ENCODE data around the gene SOCS3.
"Not testable (repeated sequence)": the region's sequence is repeated elsewhere in the genome, so short reads cannot be mapped to it uniquely, and the experiment has no call there.

Gene SOCS3

GRCh38 chr17:78325076-78325687 lies 34.7 kb downstream of the SOCS3 start:
- no peak for DNase-seq

- no peak for DNase-seq
Observed at GRCh38 chr17:78324391-78325075, 35.3 kb downstream of the SOCS3 start.

- no peak for DNase-seq
Observed at GRCh38 chr17:78323826-78324390, 36.0 kb downstream of the SOCS3 start.

GRCh38 chr17:78322858-78323455 lies 36.9 kb downstream of the SOCS3 start:
- DNase-seq = no peak

GRCh38 chr17:78322327-78322857 lies 37.5 kb downstream of the SOCS3 start:
- no peak for DNase-seq

GRCh38 chr17:78318843-78319242 lies 41.0 kb downstream of the SOCS3 start:
- DNase-seq = no peak

- DNase-seq = no peak
Observed at GRCh38 chr17:78318407-78318806, 41.5 kb downstream of the SOCS3 start.

- DNase-seq = no peak
Observed at GRCh38 chr17:78317794-78318400, 42.0 kb downstream of the SOCS3 start.

- DNase-seq = no peak
Observed at GRCh38 chr17:78316867-78317789, 42.7 kb downstream of the SOCS3 start.

- DNase-seq = no peak
Observed at GRCh38 chr17:78316115-78316866, 43.6 kb downstream of the SOCS3 start.

- DNase-seq = peak; percentile 42
Observed at GRCh38 chr17:78315355-78316114, 44.3 kb downstream of the SOCS3 start.

- DNase-seq = no peak
Observed at GRCh38 chr17:78314683-78315354, 45.1 kb downstream of the SOCS3 start.

- DNase-seq = no peak
Observed at GRCh38 chr17:78313735-78314648, 45.9 kb downstream of the SOCS3 start.

GRCh38 chr17:78309659-78310255 lies 50.1 kb downstream of the SOCS3 start:
- DNase-seq = not testable (repeated sequence)

GRCh38 chr17:78307887-78308638 lies 51.8 kb downstream of the SOCS3 start:
- DNase-seq = no peak

GRCh38 chr17:78306913-78307312 lies 53.0 kb downstream of the SOCS3 start:
- no peak for DNase-seq
